Epithelial cell of proximal tubule (primary cell): ENCODE results near the gene LMBRD2. TPM values are rescaled to one million over a fixed set of nuclear protein-coding genes. Genes with fewer than 3 reads are reported as not detected.
"Not testable (repeated sequence)": the region's sequence is repeated elsewhere in the genome, so short reads cannot be mapped to it uniquely, and the experiment has no call there.

Source experiments
- DNase-seq: peaks from one replicate; pipeline ENCODE4 v3.0.0-alpha.2; 2011; ENCODE audit warnings: low read depth
- H3K4me3 ChIP-seq: 2 replicates; pipeline ENCODE4 v1.5.1; 2011; ENCODE audit warnings: low read depth, mild to moderate bottlenecking, low read length
- total RNA-seq: library from RNA; depleted of rRNA; stranded (reverse); fragments of >200 nt; gene quantifications from 2 replicates; pipeline ENCODE4 v1.2.3, GENCODE V29; 2015
- TF ChIP-seq, protein P1 (sequence below): conservative IDR thresholded peaks from 2 replicates; pipeline ENCODE4 v1.5.1; 2012; ENCODE audit warnings: low read depth, mild to moderate bottlenecking, low read length

The LMBRD2 gene
- total RNA-seq, 1 donor from 2014 or later = 2.7 TPM

DNA sequence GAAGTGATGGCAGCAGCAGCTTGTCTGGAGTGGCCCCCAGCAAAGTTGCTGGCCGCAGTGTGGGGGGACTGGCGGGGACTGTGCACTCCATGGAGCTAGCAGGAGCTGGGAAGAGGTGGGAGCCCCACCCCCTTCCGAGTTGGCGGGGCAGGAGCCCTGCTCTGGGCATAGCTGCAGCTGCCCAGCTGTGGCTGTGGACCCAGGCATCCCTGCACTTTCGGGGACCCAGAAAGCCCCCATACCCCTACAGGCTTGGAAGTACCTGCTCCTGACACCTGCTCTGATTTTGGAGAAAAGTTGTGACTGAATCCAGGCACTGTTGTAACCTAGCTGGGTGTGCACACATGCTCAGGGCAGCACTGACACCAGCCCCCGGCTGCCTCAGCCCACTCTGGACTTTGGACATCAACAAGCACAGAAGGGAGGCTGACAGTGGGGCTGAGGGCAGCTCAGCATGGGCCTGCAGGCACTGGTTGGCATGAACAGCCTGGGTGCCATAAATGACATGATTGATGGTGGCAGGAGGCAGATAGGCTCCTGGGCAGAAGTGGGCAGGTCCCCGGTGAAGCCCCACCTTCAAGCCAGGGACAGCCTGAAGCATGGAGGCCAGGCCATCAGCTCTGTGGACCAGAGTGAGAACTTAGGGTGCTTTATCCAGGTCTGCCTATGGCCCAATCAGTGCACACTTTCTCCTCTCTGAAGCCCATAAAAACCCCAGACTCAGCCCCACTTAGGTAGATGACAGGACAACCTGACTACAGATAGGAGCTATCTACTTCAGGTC is 12.6 kb downstream of the LMBRD2 start:
- TF ChIP-seq, protein P1, sequence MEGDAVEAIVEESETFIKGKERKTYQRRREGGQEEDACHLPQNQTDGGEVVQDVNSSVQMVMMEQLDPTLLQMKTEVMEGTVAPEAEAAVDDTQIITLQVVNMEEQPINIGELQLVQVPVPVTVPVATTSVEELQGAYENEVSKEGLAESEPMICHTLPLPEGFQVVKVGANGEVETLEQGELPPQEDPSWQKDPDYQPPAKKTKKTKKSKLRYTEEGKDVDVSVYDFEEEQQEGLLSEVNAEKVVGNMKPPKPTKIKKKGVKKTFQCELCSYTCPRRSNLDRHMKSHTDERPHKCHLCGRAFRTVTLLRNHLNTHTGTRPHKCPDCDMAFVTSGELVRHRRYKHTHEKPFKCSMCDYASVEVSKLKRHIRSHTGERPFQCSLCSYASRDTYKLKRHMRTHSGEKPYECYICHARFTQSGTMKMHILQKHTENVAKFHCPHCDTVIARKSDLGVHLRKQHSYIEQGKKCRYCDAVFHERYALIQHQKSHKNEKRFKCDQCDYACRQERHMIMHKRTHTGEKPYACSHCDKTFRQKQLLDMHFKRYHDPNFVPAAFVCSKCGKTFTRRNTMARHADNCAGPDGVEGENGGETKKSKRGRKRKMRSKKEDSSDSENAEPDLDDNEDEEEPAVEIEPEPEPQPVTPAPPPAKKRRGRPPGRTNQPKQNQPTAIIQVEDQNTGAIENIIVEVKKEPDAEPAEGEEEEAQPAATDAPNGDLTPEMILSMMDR = no peak
- DNase-seq = no peak
- H3K4me3 ChIP-seq = no peak overlapping the region

DNA sequence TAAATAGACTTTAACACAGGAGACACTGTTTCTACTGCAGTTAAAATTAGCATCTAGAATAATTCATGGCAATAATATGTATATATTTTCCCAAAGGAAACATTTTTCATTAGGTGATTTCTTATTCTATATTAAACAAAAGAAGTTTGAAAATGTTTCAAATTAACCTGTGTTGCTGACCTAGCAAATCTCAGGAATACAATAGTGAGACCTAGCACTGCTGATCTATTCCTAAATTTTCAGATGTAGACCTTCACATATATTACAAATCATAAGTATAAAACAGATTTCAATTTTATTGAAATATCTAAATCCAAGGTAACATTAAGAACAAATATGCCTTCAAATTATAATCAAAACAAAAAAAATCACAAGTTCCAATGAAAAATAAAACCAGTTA is 15.1 kb downstream of the LMBRD2 start:
- H3K4me3 ChIP-seq = no peak overlapping the region
- TF ChIP-seq, protein P1 = no peak
- no peak for DNase-seq

DNA sequence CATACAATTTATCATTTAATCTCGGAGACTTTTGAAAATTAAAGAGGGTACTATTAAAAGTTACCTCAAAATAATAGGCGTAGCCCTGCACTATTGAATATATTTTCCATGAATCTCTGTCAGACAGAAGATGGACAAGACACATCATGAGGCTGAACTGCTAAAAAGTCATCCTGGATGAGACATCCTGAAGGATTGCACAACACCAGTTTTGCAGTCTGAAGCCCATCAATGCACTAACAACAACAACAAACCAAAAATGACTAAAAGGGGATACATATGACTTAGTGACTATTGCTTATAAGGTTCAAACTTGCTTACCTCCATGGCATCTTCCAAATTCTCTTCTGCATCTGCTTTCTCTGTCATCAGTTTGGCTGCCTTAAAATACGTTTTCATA is 15.7 kb downstream of the LMBRD2 start:
- TF ChIP-seq, protein P1 = no peak
- DNase-seq = no peak
- H3K4me3 ChIP-seq = no peak overlapping the region

DNA sequence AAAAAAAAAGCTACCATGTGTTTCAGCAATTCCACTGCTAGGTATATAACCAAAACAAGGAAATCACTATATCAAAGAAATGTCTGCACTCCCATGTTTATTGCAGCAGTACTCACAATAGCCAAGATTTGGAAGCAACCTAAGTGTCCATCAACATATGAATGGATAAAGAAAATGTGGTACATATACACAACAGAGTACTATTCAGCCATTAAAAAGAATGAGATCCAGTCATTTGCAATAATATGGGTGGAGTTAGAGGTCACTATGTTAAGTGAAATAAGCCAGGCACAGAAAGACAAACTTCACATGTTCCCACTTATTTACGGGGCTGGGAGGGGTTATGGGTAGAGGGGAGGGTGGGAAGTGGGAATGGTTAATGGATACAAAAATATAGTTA is 18.7 kb downstream of the LMBRD2 start:
- H3K4me3 ChIP-seq, DNase-seq: not testable (repeated sequence)

DNA sequence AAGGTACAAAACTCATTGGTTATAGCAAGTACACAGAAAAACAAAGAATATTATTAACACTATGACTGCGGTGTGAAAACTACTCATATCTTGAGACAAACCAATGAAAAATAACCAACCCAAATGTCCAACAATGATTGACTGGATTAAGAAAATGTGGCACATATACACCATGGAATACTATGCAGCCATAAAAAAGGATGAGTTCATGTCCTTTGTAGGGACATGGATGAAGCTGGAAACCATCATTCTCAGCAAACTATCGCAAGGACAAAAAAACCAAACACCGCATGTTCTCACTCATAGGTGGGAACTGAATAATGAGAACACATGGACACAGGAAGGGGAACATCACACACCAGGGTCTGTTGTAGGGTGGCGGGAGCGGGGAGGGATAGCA is 22.0 kb downstream of the LMBRD2 start:
- H3K4me3 ChIP-seq, DNase-seq: not testable (repeated sequence)

DNA sequence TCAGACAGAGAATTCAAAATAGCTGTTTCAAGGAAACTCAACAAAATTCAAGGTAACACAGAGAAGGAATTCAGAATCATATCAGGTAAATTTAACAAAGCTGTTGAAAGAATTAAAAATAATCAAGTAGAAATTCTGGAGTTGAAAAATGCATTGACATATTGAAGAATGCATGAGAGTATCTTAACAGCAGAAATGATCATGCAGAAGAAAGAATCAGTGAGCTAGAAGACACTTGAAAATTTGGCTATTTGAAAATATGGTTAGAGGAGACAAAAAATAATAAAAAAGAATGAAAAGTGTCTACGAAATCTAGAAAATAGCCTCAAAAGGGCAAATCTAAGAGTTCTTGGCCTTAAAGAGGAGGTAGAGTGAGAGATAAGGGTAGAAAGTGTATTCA is 22.9 kb downstream of the LMBRD2 start:
- no peak for DNase-seq
- TF ChIP-seq, protein P1 = no peak
- no peak overlapping the region for H3K4me3 ChIP-seq

DNA sequence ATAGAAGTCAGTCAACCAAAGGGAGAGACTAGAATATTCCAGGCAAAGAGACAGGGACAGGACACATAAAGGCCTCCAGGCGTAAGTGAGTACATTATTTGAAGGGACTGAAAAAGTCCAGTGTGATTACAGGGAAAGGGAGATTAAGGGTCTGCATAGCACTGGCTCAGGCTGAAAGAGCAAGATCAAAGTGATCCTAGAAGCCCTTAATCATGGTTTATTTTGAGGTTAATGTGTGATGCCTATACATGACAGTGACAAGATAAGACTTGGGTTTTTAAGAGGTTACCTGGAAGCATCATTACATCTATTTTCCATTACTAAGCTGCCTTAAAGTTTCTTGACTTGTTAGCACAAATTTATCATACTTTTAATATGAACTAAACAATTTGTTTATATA is 25.8 kb downstream of the LMBRD2 start:
- no peak for DNase-seq
- TF ChIP-seq, protein P1 = no peak
- no peak overlapping the region for H3K4me3 ChIP-seq

DNA sequence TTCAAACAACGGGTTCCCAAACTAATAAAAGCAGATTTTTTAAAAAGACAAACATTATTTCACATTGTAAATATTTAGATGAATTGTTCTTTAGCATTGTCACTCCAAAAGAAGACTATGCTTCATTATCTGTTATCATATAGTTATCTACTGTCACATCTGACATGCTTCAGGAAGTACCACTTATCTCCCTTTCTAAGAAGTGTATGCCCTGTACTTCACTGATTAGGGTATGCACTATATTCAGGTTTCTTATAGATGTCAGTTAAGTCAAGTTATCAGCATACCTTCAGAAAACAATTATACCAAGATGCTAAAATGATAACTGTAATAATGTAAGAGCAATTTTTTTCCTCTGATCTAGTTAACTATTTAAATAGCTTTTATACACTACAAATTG is 40.4 kb downstream of the LMBRD2 start:
- TF ChIP-seq, protein P1 = no peak
- no peak for DNase-seq
- no peak overlapping the region for H3K4me3 ChIP-seq
